Measurements from ENCODE around the gene ANKRD13C. TPM values are rescaled to one million over a fixed set of nuclear protein-coding genes. Genes with fewer than 3 reads are reported as not detected.

The ANKRD13C gene
- total RNA-seq, 2 experiments from 2014 or later = 37.4 to 37.8 TPM

GRCh38 chr1:70317087-70317486, 37.4 kb downstream of the ANKRD13C start:
- ATAC-seq (ENCODE audit: poor library complexity) (no peak), DNase-seq (no peak)
- Mint-ChIP-seq H3K4me1 (ENCODE audit: low read depth) (peaks cover 23% of the 10 kb centered on the region), H3K9me3 (no peaks in the 10 kb centered on the region), H3K4me3 (no peak overlapping the region), H3K27ac (no peak overlapping the region), H3K36me3 (ENCODE audit: low read depth) (peaks cover 42% of the 10 kb centered on the region), H3K27me3 (no peaks in the 10 kb centered on the region)
- no peaks in the 10 kb centered on the region for H3K4me1 ChIP-seq (ENCODE audit: insufficient read depth, low read length)
- POLR2A ChIA-PET = no interaction called here
- H3K27ac ChIP-seq (ENCODE audit: low read depth in 1 of 2, low read length in 2 of 2) = no peak overlapping the region
- no peaks in the 10 kb centered on the region for H3K27me3 ChIP-seq (ENCODE audit: control insufficient read depth in 1 of 2, insufficient read depth in 2 of 2, low read length in 2 of 2)
- intact Hi-C loops (cut with DNase I, micrococcal nuclease) = loop anchor here (10.0 kb wide), 2 partner anchors 188 to 198 kb away; no protein-coding TSS in a partner anchor
- CTCF ChIA-PET = no interaction called here
- no peaks in the 10 kb centered on the region for H3K9me3 ChIP-seq (ENCODE audit: control insufficient read depth in 1 of 2, insufficient read depth in 1 of 2, low read length in 2 of 2)
- TF ChIP-seq, protein P1, sequence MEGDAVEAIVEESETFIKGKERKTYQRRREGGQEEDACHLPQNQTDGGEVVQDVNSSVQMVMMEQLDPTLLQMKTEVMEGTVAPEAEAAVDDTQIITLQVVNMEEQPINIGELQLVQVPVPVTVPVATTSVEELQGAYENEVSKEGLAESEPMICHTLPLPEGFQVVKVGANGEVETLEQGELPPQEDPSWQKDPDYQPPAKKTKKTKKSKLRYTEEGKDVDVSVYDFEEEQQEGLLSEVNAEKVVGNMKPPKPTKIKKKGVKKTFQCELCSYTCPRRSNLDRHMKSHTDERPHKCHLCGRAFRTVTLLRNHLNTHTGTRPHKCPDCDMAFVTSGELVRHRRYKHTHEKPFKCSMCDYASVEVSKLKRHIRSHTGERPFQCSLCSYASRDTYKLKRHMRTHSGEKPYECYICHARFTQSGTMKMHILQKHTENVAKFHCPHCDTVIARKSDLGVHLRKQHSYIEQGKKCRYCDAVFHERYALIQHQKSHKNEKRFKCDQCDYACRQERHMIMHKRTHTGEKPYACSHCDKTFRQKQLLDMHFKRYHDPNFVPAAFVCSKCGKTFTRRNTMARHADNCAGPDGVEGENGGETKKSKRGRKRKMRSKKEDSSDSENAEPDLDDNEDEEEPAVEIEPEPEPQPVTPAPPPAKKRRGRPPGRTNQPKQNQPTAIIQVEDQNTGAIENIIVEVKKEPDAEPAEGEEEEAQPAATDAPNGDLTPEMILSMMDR (IDR thresholded peaks at IDR 0.05) = no peak
- H3K4me3 ChIP-seq (ENCODE audit: low read length) = no peak overlapping the region
- peaks cover 21% of the 10 kb centered on the region for H3K36me3 ChIP-seq (ENCODE audit: insufficient read depth, low read length)

DNA sequence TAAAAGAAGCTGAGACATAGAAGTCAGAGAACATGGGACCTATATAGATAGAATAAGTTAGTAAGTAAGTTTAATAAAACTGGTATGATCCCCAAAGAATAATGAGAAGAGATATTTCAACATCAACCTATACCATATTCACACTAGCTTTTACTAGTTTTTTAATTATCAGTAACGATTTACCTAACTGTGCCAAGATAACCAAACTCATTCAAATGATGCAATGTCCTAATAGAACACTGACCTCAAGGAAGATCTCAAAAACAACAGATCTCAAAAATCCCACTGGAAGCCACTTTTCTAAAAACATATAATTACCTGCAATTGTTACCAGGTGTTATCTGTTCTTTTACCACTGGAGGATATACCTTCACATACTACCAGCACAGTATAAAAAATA, 38.7 kb downstream of the ANKRD13C start:
- intact Hi-C loops (cut with DNase I, micrococcal nuclease) = loop anchor here (10.0 kb wide), 2 partner anchors 189 to 199 kb away; no protein-coding TSS in a partner anchor

DNA sequence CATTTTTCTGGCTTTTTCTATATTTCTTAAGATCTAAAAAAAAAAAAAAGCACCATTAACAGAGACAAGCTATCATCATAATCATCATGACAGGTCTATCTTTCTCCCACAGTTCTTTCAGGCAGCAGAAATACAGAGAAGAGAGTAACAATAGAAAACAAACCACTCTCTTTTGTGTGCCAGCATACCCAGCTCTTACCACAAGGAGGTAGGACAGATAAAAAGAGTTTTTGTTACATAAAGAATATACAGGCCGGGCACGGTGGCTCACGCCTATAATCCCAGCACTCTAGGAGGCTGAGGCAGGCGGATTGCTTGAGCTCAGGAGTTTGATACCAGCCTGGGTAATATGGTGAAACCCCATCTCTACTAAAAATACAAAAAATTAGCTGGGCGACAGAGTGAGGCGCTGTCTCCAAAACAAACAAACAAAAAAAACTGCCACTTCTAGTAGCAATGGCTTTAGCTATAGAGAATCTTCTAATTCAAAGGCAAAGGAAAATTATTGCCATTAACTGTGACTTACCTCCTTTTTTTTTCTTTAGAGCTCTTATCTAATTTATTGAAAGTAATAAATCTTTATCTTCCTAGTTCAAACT, 39.7 kb downstream of the ANKRD13C start:
- H3K4me1 ChIP-seq (ENCODE audit: insufficient read depth, low read length) = no peaks in the 10 kb centered on the region
- no peaks in the 10 kb centered on the region for H3K9me3 Mint-ChIP-seq
- intact Hi-C loops (cut with DNase I, micrococcal nuclease) = loop anchor here (10.0 kb wide), 2 partner anchors 190 to 200 kb away; no protein-coding TSS in a partner anchor
- no peaks in the 10 kb centered on the region for H3K27me3 ChIP-seq (ENCODE audit: control insufficient read depth in 1 of 2, insufficient read depth in 2 of 2, low read length in 2 of 2)
- H3K27me3 Mint-ChIP-seq = no peaks in the 10 kb centered on the region
- ChIA-PET CTCF (interaction anchor here (0.6 kb wide), 1 partner anchor 12 kb away, joined by 3 read pairs; no protein-coding TSS in a partner anchor), POLR2A (interaction anchor here (1.6 kb wide), 1 partner anchor 96 kb away, joined by 4 read pairs; the partner anchor contains the start of gene CTH)
- peaks cover 10% of the 10 kb centered on the region for H3K36me3 ChIP-seq (ENCODE audit: insufficient read depth, low read length)
- no peak overlapping the region for H3K27ac Mint-ChIP-seq
- H3K27ac ChIP-seq (ENCODE audit: low read depth in 1 of 2, low read length in 2 of 2) = no peak overlapping the region
- no peak overlapping the region for H3K4me3 ChIP-seq (ENCODE audit: low read length)
- peaks cover 47% of the 10 kb centered on the region for H3K36me3 Mint-ChIP-seq (ENCODE audit: low read depth)
- ATAC-seq (ENCODE audit: poor library complexity) (no peak), DNase-seq (no peak)
- peaks cover 15% of the 10 kb centered on the region for H3K4me1 Mint-ChIP-seq (ENCODE audit: low read depth)
- H3K4me3 Mint-ChIP-seq = no peak overlapping the region
- H3K9me3 ChIP-seq (ENCODE audit: control insufficient read depth in 1 of 2, insufficient read depth in 1 of 2, low read length in 2 of 2) = no peaks in the 10 kb centered on the region
- TF ChIP-seq, protein P1 (IDR thresholded peaks at IDR 0.05) = no peak

More for the DNA sequence above, 38.7 kb downstream of the ANKRD13C start:
- ChIA-PET CTCF (no interaction called here), POLR2A (interaction anchor here (0.6 kb wide), 1 partner anchor 64 kb away, joined by 3 read pairs; no protein-coding TSS in a partner anchor)
- H3K4me1 Mint-ChIP-seq (ENCODE audit: low read depth) = peaks cover 18% of the 10 kb centered on the region
- H3K27me3 Mint-ChIP-seq = no peaks in the 10 kb centered on the region
- peaks cover 48% of the 10 kb centered on the region for H3K36me3 Mint-ChIP-seq (ENCODE audit: low read depth)
- Histone ChIP-seq H3K9me3 (ENCODE audit: control insufficient read depth in 1 of 2, insufficient read depth in 1 of 2, low read length in 2 of 2) (no peaks in the 10 kb centered on the region), H3K4me3 (ENCODE audit: low read length) (no peak overlapping the region), H3K36me3 (ENCODE audit: insufficient read depth, low read length) (peaks cover 16% of the 10 kb centered on the region), H3K27me3 (ENCODE audit: control insufficient read depth in 1 of 2, insufficient read depth in 2 of 2, low read length in 2 of 2) (no peaks in the 10 kb centered on the region), H3K27ac (ENCODE audit: low read depth in 1 of 2, low read length in 2 of 2) (no peak overlapping the region), H3K4me1 (ENCODE audit: insufficient read depth, low read length) (no peaks in the 10 kb centered on the region)
- H3K27ac Mint-ChIP-seq = no peak overlapping the region
- TF ChIP-seq, protein P1 (IDR thresholded peaks at IDR 0.05) = no peak
- no peaks in the 10 kb centered on the region for H3K9me3 Mint-ChIP-seq
- no peak overlapping the region for H3K4me3 Mint-ChIP-seq
- ATAC-seq (ENCODE audit: poor library complexity) (no peak), DNase-seq (no peak)

All from CD4-positive, alpha-beta T cell (primary cell).